ENCODE data around the gene ENTR1. TPM values are rescaled to one million over a fixed set of nuclear protein-coding genes. Genes with fewer than 3 reads are reported as not detected.
A peak's percentile ranks its signal among the peaks of the same experiment; 100 is the strongest.
"Not testable (repeated sequence)": the region's sequence is repeated elsewhere in the genome, so short reads cannot be mapped to it uniquely, and the experiment has no call there.

The ENTR1 gene
- total RNA-seq, 1 donor: 28.0 TPM

GRCh38 chr9:136439481-136440408, 29.3 kb upstream of the ENTR1 start, which contains the start of gene INPP5E:
INPP5E (minus strand) TSS chr9:136439845; CDS start chr9:136439419, 426 bp downstream.
- DNase-seq (ENCODE audit: low read depth in 2 of 3, low spot score in 2 of 3): peak; percentile 72 to 75 (median 72)

GRCh38 chr9:136438548-136439480, 28.4 kb upstream of the ENTR1 start:
- peak; percentile 23 to 36 (median 25) for DNase-seq (ENCODE audit: low read depth in 2 of 3, low spot score in 2 of 3)

GRCh38 chr9:136437839-136438547, 27.6 kb upstream of the ENTR1 start:
- no peak for DNase-seq (ENCODE audit: low read depth in 2 of 3, low spot score in 2 of 3)

- no peak for DNase-seq (ENCODE audit: low read depth in 2 of 3, low spot score in 2 of 3)
Measured at GRCh38 chr9:136437430-136437829, 27.0 kb upstream of the ENTR1 start.

GRCh38 chr9:136436055-136436634, 25.7 kb upstream of the ENTR1 start:
- no peak for DNase-seq (ENCODE audit: low read depth in 2 of 3, low spot score in 2 of 3)

GRCh38 chr9:136434580-136435169, 24.3 kb upstream of the ENTR1 start:
- DNase-seq (ENCODE audit: low read depth in 2 of 3, low spot score in 2 of 3): no peak

GRCh38 chr9:136433849-136434579, 23.6 kb upstream of the ENTR1 start:
- DNase-seq (ENCODE audit: low read depth in 2 of 3, low spot score in 2 of 3): no peak

GRCh38 chr9:136433043-136433715, 22.8 kb upstream of the ENTR1 start:
- DNase-seq (ENCODE audit: low read depth in 2 of 3, low spot score in 2 of 3): no peak

GRCh38 chr9:136432591-136432990, 22.2 kb upstream of the ENTR1 start:
- no peak for DNase-seq (ENCODE audit: low read depth in 2 of 3, low spot score in 2 of 3)

GRCh38 chr9:136431782-136432350, 21.5 kb upstream of the ENTR1 start:
- no peak for DNase-seq (ENCODE audit: low read depth in 2 of 3, low spot score in 2 of 3)

GRCh38 chr9:136430588-136431234, 20.3 kb upstream of the ENTR1 start:
- DNase-seq (ENCODE audit: low read depth in 2 of 3, low spot score in 2 of 3): no peak

- DNase-seq (ENCODE audit: low read depth in 2 of 3, low spot score in 2 of 3): no peak
Measured at GRCh38 chr9:136429683-136430491, 19.5 kb upstream of the ENTR1 start.

- no peak for DNase-seq (ENCODE audit: low read depth in 2 of 3, low spot score in 2 of 3)
Measured at GRCh38 chr9:136429075-136429628, 18.7 kb upstream of the ENTR1 start.

GRCh38 chr9:136426787-136427186, 16.4 kb upstream of the ENTR1 start:
- DNase-seq (ENCODE audit: low read depth in 2 of 3, low spot score in 2 of 3): no peak

- DNase-seq (ENCODE audit: low read depth in 2 of 3, low spot score in 2 of 3): not testable (repeated sequence)
Measured at GRCh38 chr9:136425367-136425766, 15.0 kb upstream of the ENTR1 start.

- DNase-seq (ENCODE audit: low read depth in 2 of 3, low spot score in 2 of 3): no peak
Measured at GRCh38 chr9:136424750-136425362, 14.4 kb upstream of the ENTR1 start.
